ENCODE measurements around the gene GAREM2. TPM values are rescaled to one million over a fixed set of nuclear protein-coding genes. Genes with fewer than 3 reads are reported as not detected.

GAREM2 gene
- total RNA-seq, 1 donor from 2014 or later: 4.2 TPM

GRCh38 chr2:26184555-26185303 is 11.8 kb downstream of the GAREM2 start:
- Histone ChIP-seq H3K36me3 (ENCODE audit: insufficient read depth, low read length) (no peaks in the 10 kb centered on the region), H3K9me3 (ENCODE audit: insufficient read depth, low read depth, low read length) (no peaks in the 10 kb centered on the region), H3K9ac (ENCODE audit: low read length) (peak overlapping the region; percentile 38), H3K27me3 (ENCODE audit: insufficient read depth, low read length) (no peaks in the 10 kb centered on the region), H2AFZ (ENCODE audit: low read depth, low read length) (peak overlapping the region; percentile 75), H3K4me2 (ENCODE audit: low read length) (peak overlapping the region; percentile 72), H3K27ac (ENCODE audit: low read depth, low read length) (no peak overlapping the region), H3K4me1 (ENCODE audit: insufficient read depth, low read length) (no peaks in the 10 kb centered on the region), H4K20me1 (ENCODE audit: insufficient read depth, low read length) (no peaks in the 10 kb centered on the region), H3K79me2 (ENCODE audit: insufficient read depth, low read length) (no peaks in the 10 kb centered on the region), H3K4me3 (ENCODE audit: insufficient read depth, low read depth, low read length) (no peak overlapping the region)
- no peak overlapping the region for H3K27ac Mint-ChIP-seq (ENCODE audit: unreplicated experiment)
- H3K4me1 Mint-ChIP-seq (ENCODE audit: low read depth, unreplicated experiment): peaks cover 2% of the 10 kb centered on the region
- no peak for FAIRE-seq
- no peaks in the 10 kb centered on the region for H3K36me3 Mint-ChIP-seq (ENCODE audit: low read depth, unreplicated experiment)
- peaks cover 39% of the 10 kb centered on the region for H3K27me3 Mint-ChIP-seq (ENCODE audit: low read depth, unreplicated experiment)
- no peak for DNase-seq (ENCODE audit: low read depth)
- peak overlapping the region; percentile 78 for H3K4me3 Mint-ChIP-seq (ENCODE audit: unreplicated experiment)
- no peak for TF ChIP-seq EZH2 (IDR thresholded peaks at IDR 0.05; ENCODE audit: insufficient read depth, low read length)
- no peak for TF ChIP-seq CTCF (IDR thresholded peaks at IDR 0.05; ENCODE audit: insufficient read depth, low read depth, low read length)
- H3K9me3 Mint-ChIP-seq (ENCODE audit: unreplicated experiment): no peaks in the 10 kb centered on the region

- H3K4me3 Mint-ChIP-seq (ENCODE audit: unreplicated experiment): peak overlapping the region; percentile 78
Measured at GRCh38 chr2:26185304-26185928, 12.5 kb downstream of the GAREM2 start.

More at GRCh38 chr2:26185304-26185928, 12.5 kb downstream of the GAREM2 start:
- H3K9me3 ChIP-seq (ENCODE audit: insufficient read depth, low read depth, low read length): no peaks in the 10 kb centered on the region
- peak overlapping the region; percentile 1 for H3K4me3 ChIP-seq (ENCODE audit: insufficient read depth, low read depth, low read length)
- H3K4me2 ChIP-seq (ENCODE audit: low read length): peak overlapping the region; percentile 64
- no peaks in the 10 kb centered on the region for H3K4me1 ChIP-seq (ENCODE audit: insufficient read depth, low read length)
- H3K79me2 ChIP-seq (ENCODE audit: insufficient read depth, low read length): no peaks in the 10 kb centered on the region
- H2AFZ ChIP-seq (ENCODE audit: low read depth, low read length): peak overlapping the region; percentile 26
- H3K9ac ChIP-seq (ENCODE audit: low read length): peak overlapping the region; percentile 38
- no peak for TF ChIP-seq EZH2 (IDR thresholded peaks at IDR 0.05; ENCODE audit: insufficient read depth, low read length)
- TF ChIP-seq CTCF (IDR thresholded peaks at IDR 0.05; ENCODE audit: insufficient read depth, low read depth, low read length): no peak
- no peaks in the 10 kb centered on the region for H4K20me1 ChIP-seq (ENCODE audit: insufficient read depth, low read length)
- Mint-ChIP-seq H3K27me3 (ENCODE audit: low read depth, unreplicated experiment) (peaks cover 35% of the 10 kb centered on the region), H3K27ac (ENCODE audit: unreplicated experiment) (peak overlapping the region; percentile 44), H3K36me3 (ENCODE audit: low read depth, unreplicated experiment) (no peaks in the 10 kb centered on the region), H3K9me3 (ENCODE audit: unreplicated experiment) (no peaks in the 10 kb centered on the region), H3K4me1 (ENCODE audit: low read depth, unreplicated experiment) (no peaks in the 10 kb centered on the region)
- no peak overlapping the region for H3K27ac ChIP-seq (ENCODE audit: low read depth, low read length)
- H3K27me3 ChIP-seq (ENCODE audit: insufficient read depth, low read length): no peaks in the 10 kb centered on the region
- DNase-seq (ENCODE audit: low read depth): no peak
- peak; percentile 29 for FAIRE-seq
- H3K36me3 ChIP-seq (ENCODE audit: insufficient read depth, low read length): peaks cover 2% of the 10 kb centered on the region
